ENCODE results near the gene ENSA. TPM values are rescaled to one million over a fixed set of nuclear protein-coding genes. Genes with fewer than 3 reads are reported as not detected.

The ENSA gene
- total RNA-seq, 4 donors from 2014 or later: 111 to 174 (median 158) TPM

- Histone ChIP-seq H3K4me1 (peaks cover 18 to 55% (median 38%) of the 10 kb centered on the region in 4 donors), H3K27ac (peak overlapping the region; percentile 98 to 99 (median 98)), H3K9me3 (no peaks in the 10 kb centered on the region), H3K4me3 (peak overlapping the region; percentile 85 to 97 (median 91)), H3K27me3 (no peaks in the 10 kb centered on the region), H3K36me3 (peaks cover 0 to 45% (median 15%) of the 10 kb centered on the region in 4 donors)
- in situ Hi-C loops (cut with MboI; ENCODE audit: low pct_ligation_motif_present in 1 of 4, low pct_unique_long_range_greater_than_20kb in 1 of 4, low sequenced_read_pairs in 3 of 4): no loop called here
- intact Hi-C loops (cut with DNase I; ENCODE audit: low total_unique reads): loop anchor here (2.0 kb wide), 1 partner anchor 17 kb away; no protein-coding TSS in a partner anchor
- TF ChIP-seq POLR2A (IDR thresholded peaks at IDR 0.05) (peak; percentile 8), EP300 (IDR thresholded peaks at IDR 0.05; ENCODE audit: low read depth) (no peak), CTCF (IDR thresholded peaks at IDR 0.05) (no peak), POLR2AphosphoS5 (IDR thresholded peaks at IDR 0.05) (peak in 1 of 3 donors; percentile 59)
- no peak for DNase-seq
- WGBS, 2 donors (ENCODE audit: low coverage in 1 of 2): 1% methylated on average over 11 of the region's 11 CpGs
Measured at GRCh38 chr1:150577557-150578271, 51.7 kb downstream of the ENSA start.

GRCh38 chr1:150576794-150577556 lies 52.4 kb downstream of the ENSA start:
- Histone ChIP-seq H3K27me3 (no peaks in the 10 kb centered on the region), H3K27ac (peak overlapping the region; percentile 98 to 99 (median 98)), H3K4me1 (peaks cover 20 to 57% (median 43%) of the 10 kb centered on the region in 4 donors), H3K9me3 (no peaks in the 10 kb centered on the region), H3K4me3 (peak overlapping the region; percentile 85 to 97 (median 91)), H3K36me3 (peaks cover 0 to 51% (median 18%) of the 10 kb centered on the region in 4 donors)
- TF ChIP-seq CTCF (IDR thresholded peaks at IDR 0.05): no peak
- TF ChIP-seq POLR2AphosphoS5 (IDR thresholded peaks at IDR 0.05): peak in 1 of 3 donors; percentile 70
- DNase-seq: no peak
- intact Hi-C loops (cut with DNase I; ENCODE audit: low total_unique reads): loop anchor here (2.0 kb wide), 1 partner anchor 16 kb away; no protein-coding TSS in a partner anchor
- in situ Hi-C loops (cut with MboI; ENCODE audit: low pct_ligation_motif_present in 1 of 4, low pct_unique_long_range_greater_than_20kb in 1 of 4, low sequenced_read_pairs in 3 of 4): no loop called here
- WGBS, 2 donors (ENCODE audit: low coverage in 1 of 2): 0 to 7% methylated on average over 2 of the region's 2 CpGs

GRCh38 chr1:150576367-150576711 lies 53.1 kb downstream of the ENSA start:
- no peak for DNase-seq
- intact Hi-C loops (cut with DNase I; ENCODE audit: low total_unique reads): loop anchor here (2.0 kb wide), 1 partner anchor 16 kb away; no protein-coding TSS in a partner anchor
- in situ Hi-C loops (cut with MboI; ENCODE audit: low pct_ligation_motif_present in 1 of 4, low pct_unique_long_range_greater_than_20kb in 1 of 4, low sequenced_read_pairs in 3 of 4): no loop called here

More at GRCh38 chr1:150576367-150576711, 53.1 kb downstream of the ENSA start:
- Histone ChIP-seq H3K27ac (peak overlapping the region; percentile 98 to 99 (median 98)), H3K4me3 (peak overlapping the region; percentile 85 to 97 (median 91)), H3K36me3 (peaks cover 0 to 52% (median 18%) of the 10 kb centered on the region in 4 donors), H3K27me3 (no peaks in the 10 kb centered on the region), H3K9me3 (no peaks in the 10 kb centered on the region), H3K4me1 (peaks cover 22 to 63% (median 45%) of the 10 kb centered on the region in 4 donors)
- no peak for TF ChIP-seq EP300 (IDR thresholded peaks at IDR 0.05; ENCODE audit: low read depth)
- no peak for TF ChIP-seq POLR2AphosphoS5 (IDR thresholded peaks at IDR 0.05)
- no peak for TF ChIP-seq POLR2A (IDR thresholded peaks at IDR 0.05)
- TF ChIP-seq CTCF (IDR thresholded peaks at IDR 0.05): no peak
- WGBS, 2 donors (ENCODE audit: low coverage in 1 of 2): 3% methylated on average over 4 of the region's 4 CpGs

All from transverse colon (tissue), 4 donors.